ENCODE results near the gene TMEM132C. TPM values are rescaled to one million over a fixed set of nuclear protein-coding genes. Genes with fewer than 3 reads are reported as not detected.

Gene TMEM132C
- total and polyA plus RNA-seq, 2 of the 4 experiments (the other 2 are of a cell fraction): not detected

DNA sequence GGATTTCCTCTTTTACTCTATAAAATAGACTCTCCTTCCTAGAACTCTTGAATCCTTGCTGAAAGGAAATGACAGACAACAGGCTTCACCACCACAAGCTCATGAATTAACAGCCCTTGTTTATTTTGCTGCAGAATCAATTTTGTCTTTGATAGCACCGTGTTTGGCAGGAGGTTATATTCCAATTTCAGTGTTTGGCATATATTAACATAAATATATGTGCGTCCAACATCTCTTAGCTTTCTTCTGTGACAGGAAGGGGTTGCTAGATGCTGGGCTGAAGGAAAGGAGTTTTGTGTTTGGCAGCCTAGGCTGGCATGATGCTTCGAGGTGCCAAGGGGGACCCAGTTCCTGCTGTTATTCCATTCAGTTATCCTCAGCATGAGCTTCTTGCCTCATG lies 126.4 kb downstream of the TMEM132C start:
- no TSS peak for BruUV-seq (replicated peaks)
- peaks cover 38% of the 10 kb centered on the region for H3K9me3 ChIP-seq (ENCODE audit: control insufficient read depth, insufficient read depth, low read length)
- H3K9ac ChIP-seq (ENCODE audit: low read depth, low read length): no peak overlapping the region
- H2BK20ac ChIP-seq (ENCODE audit: low read depth, low read length): no peak overlapping the region
- H3K4me1 ChIP-seq (ENCODE audit: control insufficient read depth, insufficient read depth, low read length): no peaks in the 10 kb centered on the region
- no peak overlapping the region for H2BK120ac ChIP-seq (ENCODE audit: low read depth, low read length)
- in situ Hi-C loops (cut with MboI; ENCODE audit: low sequenced_read_pairs) (no loop called here), intact Hi-C loops (cut with micrococcal nuclease) (no loop called here), dilution Hi-C loops (cut with HindIII; ENCODE audit: low sequenced_read_pairs, unreplicated experiment) (no loop called here)
- H3K56ac ChIP-seq (ENCODE audit: extremely low read depth, insufficient read depth, low read length): no peak overlapping the region
- no peak overlapping the region for H2AK5ac ChIP-seq (ENCODE audit: low read depth, low read length)
- ChIA-PET POLR2A (ENCODE audit: unreplicated experiment) (no interaction called here), CTCF (no interaction called here)
- H3K27ac ChIP-seq (ENCODE audit: insufficient read depth, low read length): no peak overlapping the region
- TF ChIP-seq CEBPB (IDR thresholded peaks at IDR 0.05; ENCODE audit: low read depth, low read length) (no peak), FOS (IDR thresholded peaks at IDR 0.05; ENCODE audit: low read depth, low read length) (no peak), SMC3 (IDR thresholded peaks at IDR 0.05; ENCODE audit: low read depth, low read length) (no peak), MXI1 (IDR thresholded peaks at IDR 0.05; ENCODE audit: borderline replicate concordance, low read depth, low read length) (no peak), MAZ (IDR thresholded peaks at IDR 0.05; ENCODE audit: borderline replicate concordance, low read depth, low read length) (no peak), RAD21 (IDR thresholded peaks at IDR 0.05; ENCODE audit: low read length) (no peak)
- TF ChIP-seq, protein P1, sequence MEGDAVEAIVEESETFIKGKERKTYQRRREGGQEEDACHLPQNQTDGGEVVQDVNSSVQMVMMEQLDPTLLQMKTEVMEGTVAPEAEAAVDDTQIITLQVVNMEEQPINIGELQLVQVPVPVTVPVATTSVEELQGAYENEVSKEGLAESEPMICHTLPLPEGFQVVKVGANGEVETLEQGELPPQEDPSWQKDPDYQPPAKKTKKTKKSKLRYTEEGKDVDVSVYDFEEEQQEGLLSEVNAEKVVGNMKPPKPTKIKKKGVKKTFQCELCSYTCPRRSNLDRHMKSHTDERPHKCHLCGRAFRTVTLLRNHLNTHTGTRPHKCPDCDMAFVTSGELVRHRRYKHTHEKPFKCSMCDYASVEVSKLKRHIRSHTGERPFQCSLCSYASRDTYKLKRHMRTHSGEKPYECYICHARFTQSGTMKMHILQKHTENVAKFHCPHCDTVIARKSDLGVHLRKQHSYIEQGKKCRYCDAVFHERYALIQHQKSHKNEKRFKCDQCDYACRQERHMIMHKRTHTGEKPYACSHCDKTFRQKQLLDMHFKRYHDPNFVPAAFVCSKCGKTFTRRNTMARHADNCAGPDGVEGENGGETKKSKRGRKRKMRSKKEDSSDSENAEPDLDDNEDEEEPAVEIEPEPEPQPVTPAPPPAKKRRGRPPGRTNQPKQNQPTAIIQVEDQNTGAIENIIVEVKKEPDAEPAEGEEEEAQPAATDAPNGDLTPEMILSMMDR (conservative IDR thresholded peaks at IDR 0.05; ENCODE audit: low read depth, low read length): no peak
- H4K91ac ChIP-seq (ENCODE audit: insufficient read depth, low read depth, low read length): no peak overlapping the region
- no peak overlapping the region for H4K5ac ChIP-seq (ENCODE audit: low read depth, low read length)
- no peaks in the 10 kb centered on the region for H3K79me1 ChIP-seq (ENCODE audit: low read depth in 1 of 2, low read length in 2 of 2)
- H3K18ac ChIP-seq (ENCODE audit: low read depth, low read length): no peak overlapping the region
- H3K23ac ChIP-seq (ENCODE audit: low read depth, low read length): no peak overlapping the region
- H2BK5ac ChIP-seq (ENCODE audit: low read depth, low read length, poor library complexity, severe bottlenecking): no peak overlapping the region
- no peaks in the 10 kb centered on the region for H3K27me3 ChIP-seq (ENCODE audit: control insufficient read depth, insufficient read depth, low read length)
- H3K9me1 ChIP-seq (ENCODE audit: insufficient read depth, low read length): no peaks in the 10 kb centered on the region
- no peak overlapping the region for H4K8ac ChIP-seq (ENCODE audit: low read depth in 2 of 2, low read length in 2 of 2)
- H2AK9ac ChIP-seq (replicated peaks; ENCODE audit: low read depth, low read length, poor library complexity): no peak overlapping the region
- no peak overlapping the region for H3K4me2 ChIP-seq (ENCODE audit: low read depth, low read length)
- WGBS, 2 experiments (ENCODE audit: extremely low coverage in 2 of 2, insufficient read length in 1 of 2): no CpG with 5 or more reads among the region's 3 CpGs
- H2BK15ac ChIP-seq (ENCODE audit: low read depth, low read length): no peak overlapping the region
- H3K36me3 ChIP-seq (ENCODE audit: control insufficient read depth, insufficient read depth, low read length): no peaks in the 10 kb centered on the region
- no peak overlapping the region for H3K4ac ChIP-seq (ENCODE audit: low read depth, low read length)
- no peak overlapping the region for H2AFZ ChIP-seq (replicated peaks; ENCODE audit: low read length, poor library complexity)
- DNase-seq: no peak
- no peak overlapping the region for H3K4me3 ChIP-seq (ENCODE audit: insufficient read depth, low read depth, low read length)
- H4K20me1 ChIP-seq (ENCODE audit: insufficient read depth, low read length): no peaks in the 10 kb centered on the region
- H3K14ac ChIP-seq (replicated peaks; ENCODE audit: low read depth, low read length): no peak overlapping the region
- ATAC-seq (ENCODE audit: low read depth): no peak

Data from IMR-90 (cell line).